ENCODE data around the gene GCLC.
"Not testable (repeated sequence)": the region's sequence is repeated elsewhere in the genome, so short reads cannot be mapped to it uniquely, and the experiment has no call there.

The GCLC gene

DNA sequence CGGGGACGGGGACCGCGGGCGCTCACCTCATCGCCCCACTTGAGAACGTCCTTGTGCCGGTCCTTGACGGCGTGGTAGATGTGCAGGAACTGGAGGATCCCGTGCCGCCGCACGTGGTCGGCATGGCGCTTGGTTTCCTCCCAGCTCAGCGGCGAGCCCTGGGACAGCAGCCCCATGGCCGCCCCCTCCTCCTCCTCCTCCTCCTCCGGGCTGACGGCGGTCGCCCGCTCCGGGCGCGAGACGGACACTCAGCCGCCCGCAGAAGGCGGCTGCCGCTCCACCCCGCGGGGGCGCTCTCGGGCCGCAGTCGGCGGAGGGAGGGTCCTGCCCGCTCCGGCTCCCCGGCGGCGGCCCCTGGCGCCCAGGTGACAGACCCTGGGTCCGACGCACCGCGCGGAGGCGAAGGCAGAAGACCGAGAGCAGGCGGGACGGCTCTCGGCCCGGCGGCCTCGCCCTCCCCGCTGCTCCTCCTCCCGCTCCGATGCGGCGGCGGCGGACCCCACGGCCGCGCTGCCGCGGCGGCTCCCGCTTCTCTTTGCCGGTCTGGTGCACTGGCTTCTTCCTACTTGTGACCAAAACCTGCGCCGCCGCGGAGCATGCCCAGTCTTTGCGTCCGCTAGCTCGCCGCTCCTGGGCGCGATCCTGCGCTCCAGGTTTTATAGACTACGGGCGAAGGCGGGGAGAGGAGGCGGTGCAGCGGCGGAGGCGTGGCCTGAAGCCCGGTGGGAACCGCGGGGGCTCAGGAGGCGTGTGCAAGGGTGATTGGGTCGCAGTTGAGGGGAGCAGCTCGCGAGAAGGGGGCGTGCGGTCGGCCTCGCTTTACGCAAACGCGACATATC is at the start of gene GCLC:
GCLC (minus strand) TSS at position 632 of the 839 bp plus-strand sequence; CDS start at position 176, 456 bp downstream.
- DNase-seq, result peak; percentile 96

GRCh38 chr6:53594596-53594995 is 49.7 kb upstream of the GCLC start:
- DNase-seq, result no peak

DNA sequence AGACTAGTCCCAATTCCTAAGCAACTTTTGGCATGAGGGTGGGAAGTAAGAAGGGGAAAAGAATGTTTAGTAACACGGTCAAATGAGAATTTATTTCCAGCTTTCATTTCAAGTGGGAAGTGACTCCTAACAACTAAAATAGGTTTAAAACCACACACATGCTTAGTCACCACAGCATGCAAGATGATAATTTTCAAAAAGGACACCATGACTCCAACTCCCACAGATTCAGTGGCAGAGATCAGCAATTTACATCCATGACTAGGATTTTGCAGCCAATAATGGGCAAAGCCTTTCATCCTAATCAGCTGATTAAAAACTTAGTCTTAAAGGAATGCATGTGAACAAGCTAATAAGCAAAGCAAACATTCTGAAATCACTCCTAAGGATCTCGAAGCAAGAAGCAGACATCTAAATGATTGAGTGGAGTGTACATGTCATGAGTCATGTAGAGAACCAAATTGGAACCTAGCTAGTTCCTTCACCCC is 48.1 kb upstream of the GCLC start:
- DNase-seq, result no peak

GRCh38 chr6:53591873-53592272 is 47.0 kb upstream of the GCLC start:
- no peak for DNase-seq

DNA sequence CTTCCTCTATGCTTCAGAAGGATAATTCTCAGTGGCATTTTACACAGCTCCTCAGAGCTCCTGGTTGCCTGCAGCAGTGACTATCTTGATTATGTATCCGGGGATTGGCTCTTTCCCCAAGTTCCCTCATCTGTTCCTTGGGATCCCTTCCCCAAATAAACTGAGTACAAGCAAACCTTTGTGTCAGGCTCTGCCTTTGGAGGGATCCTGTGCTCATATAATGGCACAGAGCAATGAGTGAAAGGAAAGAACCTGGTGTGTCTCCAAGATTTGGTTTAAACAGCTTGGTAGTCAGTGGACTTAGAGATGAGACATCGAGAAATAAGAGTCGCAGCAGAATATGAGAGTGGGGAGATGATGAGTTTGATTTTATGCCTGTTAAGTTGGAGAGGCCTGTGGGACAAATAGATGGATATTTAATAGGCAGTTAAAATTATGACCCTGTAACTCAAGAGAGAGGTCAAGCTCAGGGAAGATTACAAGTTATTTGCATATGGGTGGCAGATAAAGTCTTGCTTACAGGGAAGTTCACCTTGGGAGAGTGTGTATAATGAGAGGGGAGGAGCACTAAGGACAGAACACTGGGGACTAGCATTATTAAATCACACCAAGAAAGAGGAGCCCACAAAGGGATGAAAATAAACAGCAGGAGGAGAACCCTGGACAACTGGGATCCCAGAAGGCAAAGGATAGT is 44.1 kb upstream of the GCLC start:
- no peak for DNase-seq

GRCh38 chr6:53587291-53587690 is 42.4 kb upstream of the GCLC start:
- no peak for DNase-seq

DNA sequence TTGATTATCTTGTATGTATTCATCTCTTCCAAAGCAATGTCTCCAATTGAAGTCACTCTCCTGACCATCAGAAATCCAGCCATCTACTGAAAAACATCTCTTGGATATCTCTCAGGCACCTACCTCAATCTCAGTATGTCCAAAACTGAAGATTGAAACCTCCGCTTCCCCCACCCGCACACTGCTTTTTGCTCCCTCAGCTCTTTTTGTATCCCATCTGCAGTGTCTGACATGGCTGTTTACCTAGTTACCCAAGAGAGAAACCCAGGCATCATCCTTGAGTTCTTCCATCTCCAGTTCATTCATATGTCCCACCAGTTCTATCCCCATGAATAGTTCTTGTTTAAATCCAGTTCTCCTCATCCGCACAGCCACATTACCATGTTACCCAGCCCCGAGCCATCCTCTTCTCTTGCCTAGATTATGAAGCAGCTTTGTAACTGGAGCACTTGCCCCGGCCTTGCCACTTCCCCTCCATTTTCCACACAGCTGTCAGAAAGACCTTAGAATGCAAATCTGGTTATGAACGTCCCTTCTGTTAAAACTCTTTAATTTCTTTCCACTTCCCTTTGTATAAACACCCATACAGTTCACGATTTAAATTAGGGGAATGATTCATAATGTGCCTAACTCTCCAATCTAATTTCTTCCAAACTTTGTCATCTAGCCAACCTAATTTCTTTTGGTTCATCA is 40.5 kb upstream of the GCLC start:
- no peak for DNase-seq

DNA sequence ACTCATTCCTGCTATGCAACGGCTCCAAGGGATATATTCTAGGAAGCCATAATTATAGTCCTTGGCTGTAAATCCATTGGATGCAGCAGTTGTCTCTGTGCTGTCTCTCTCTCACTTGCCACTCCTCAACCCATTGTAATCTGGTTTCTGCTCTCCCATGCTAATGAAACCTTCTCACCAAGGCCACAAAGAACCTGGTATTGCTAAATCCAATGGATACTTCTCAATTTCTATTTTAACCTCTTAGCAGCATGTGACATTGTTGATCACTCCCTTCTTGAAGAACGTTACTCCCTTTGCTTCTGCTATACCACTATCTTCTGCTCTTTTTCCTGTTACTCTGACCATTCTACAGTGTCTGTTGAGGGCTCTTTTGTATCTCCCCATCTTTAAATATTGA is 39.8 kb upstream of the GCLC start:
- DNase-seq, result no peak

- DNase-seq, result no peak
These were observed 38.5 kb upstream of the GCLC start for GRCh38 chr6:53583451-53583850.

- DNase-seq, result no peak
These were observed 38.1 kb upstream of the GCLC start for GRCh38 chr6:53582963-53583362.

DNA sequence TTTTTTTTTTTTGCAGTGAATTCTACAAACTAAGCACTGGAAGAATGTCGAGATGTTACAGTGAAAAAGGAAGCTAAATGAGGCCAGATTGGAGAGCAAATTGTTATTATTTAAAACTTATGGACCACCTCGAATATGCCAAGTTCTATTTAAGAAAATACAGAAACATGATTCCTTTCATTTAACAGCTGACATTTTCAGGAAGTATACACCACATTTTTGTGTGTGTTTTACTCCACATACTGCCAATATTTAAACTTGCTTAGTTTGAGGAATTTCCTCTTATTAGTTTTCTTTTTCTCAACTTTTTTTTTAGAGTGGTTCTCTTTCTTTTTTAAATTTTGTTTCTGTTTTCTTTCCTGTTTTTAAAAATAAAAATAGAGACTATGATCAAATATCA is 37.0 kb upstream of the GCLC start:
- DNase-seq, result no peak

- no peak for DNase-seq
These were observed 36.4 kb upstream of the GCLC start for GRCh38 chr6:53581173-53581773.

DNA sequence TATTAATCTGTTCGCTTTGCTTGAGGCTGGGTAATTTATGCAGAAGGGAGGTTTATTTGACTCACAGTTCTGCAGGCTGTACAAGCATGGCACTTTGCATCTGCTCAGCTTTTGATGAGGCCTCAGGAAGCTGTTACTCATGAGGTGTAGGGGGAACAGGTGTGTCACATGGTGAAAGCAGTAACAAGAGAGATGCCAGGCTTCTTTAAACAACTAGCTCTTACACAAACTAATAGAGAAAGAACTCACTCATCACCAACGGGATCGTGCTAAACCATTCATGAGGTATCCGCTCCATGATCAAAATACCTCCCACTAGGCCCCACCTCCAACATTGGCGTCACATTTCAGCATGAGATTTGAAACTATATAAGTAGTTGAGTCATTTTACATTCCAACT is 34.4 kb upstream of the GCLC start:
- DNase-seq, result no peak

DNA sequence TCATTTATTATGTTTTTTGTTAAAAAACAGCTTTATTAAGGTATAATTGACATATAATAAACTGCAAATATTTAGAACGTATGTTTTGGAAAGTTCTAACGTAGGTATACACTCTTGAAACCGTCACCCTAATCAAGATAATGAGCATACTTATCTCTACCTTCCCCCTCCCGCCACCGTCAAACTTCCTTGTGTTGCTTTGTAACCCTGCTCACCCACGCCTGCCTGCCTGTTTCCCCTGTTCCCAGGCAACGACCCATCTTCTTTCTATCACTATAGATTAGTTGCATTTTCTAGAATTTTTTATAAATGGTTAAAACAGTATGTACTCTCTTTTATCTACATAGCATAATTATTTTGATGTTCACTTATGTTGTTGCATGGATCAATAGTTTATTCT is 33.5 kb upstream of the GCLC start:
- DNase-seq, result no peak

DNA sequence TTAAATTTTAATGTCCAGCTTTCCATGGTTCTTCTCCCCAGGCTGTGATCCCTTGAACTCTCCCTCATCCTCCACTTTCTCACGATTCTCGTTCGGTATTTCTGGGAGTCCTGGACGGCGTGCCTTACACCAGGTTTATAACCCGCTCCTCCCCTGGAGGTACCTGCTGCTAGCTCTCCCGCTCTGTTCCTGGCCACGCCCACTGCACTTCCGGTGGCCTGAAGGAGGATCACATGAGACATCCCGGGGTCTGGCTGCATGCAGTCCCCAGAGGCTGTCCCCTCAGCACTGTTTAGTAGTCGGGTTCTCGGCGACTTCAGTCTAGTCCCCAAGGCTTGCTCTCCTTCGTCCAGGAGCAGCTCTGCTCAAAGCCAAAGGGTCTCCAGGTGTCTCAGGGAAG is 28.4 kb upstream of the GCLC start:
- DNase-seq, result no peak

- DNase-seq, result not testable (repeated sequence)
These were observed 27.5 kb upstream of the GCLC start for GRCh38 chr6:53572379-53572778.

- DNase-seq, result no peak
These were observed 24.1 kb upstream of the GCLC start for GRCh38 chr6:53568776-53569616.

- no peak for DNase-seq
These were observed 22.8 kb upstream of the GCLC start for GRCh38 chr6:53567701-53568100.

DNA sequence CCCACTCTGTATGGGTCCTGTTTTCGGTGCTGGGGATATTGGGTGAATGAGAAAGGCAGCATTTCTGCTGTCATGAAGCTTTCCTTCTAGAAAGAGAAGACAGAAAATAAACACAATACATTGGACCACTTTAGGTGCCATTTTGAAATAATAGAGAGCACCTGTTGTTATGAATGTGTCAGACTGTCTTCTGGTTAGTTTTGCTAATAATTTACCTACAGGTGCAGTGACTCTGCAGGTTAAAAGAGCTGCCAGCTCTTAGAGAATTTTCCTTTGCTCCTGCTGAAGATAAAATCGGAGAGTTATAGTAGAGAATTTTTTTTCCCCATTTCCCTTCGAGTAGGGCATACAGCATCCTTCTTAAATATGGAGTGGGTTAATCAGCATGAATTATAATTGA is 21.9 kb upstream of the GCLC start:
- no peak for DNase-seq

GRCh38 chr6:53565886-53566285 is 21.0 kb upstream of the GCLC start:
- DNase-seq, result no peak

DNA sequence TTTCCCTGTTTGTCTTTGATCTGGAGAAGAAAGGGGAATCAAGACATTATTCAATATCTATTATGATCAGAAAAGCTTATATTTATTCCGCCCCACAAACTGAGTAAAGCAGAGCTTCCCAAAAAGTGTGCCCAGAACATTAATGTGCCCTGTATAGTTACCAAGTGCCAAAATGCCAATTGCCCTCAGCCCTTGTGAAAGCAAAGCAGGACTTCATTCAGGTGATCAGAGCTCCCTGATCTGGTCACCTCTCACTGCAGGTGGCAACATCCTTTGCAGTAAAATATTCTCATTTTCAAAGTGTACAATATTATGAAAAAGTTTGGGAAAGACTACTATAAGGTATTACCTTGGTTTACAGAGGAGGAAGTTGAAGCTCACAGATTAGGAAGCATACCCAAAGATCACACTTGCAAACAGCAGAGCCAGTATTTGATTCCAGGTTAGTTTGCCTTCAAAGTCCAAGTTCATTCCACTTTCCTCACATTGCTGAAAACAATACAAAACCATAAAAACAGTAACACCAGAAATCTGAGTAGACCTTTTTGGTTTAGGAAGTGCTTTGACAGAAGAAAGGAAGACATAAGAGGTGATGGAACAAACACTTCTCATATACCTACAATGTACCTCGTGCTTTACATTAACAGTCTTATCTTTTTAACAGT is 19.6 kb upstream of the GCLC start:
- DNase-seq, result no peak
